ENCODE data around the gene TSNAX. TPM values are rescaled to one million over a fixed set of nuclear protein-coding genes. Genes with fewer than 3 reads are reported as not detected.

Gene TSNAX
- total and polyA plus RNA-seq, 9 donors: 19.9 to 43.0 (median 32.0) TPM

DNA sequence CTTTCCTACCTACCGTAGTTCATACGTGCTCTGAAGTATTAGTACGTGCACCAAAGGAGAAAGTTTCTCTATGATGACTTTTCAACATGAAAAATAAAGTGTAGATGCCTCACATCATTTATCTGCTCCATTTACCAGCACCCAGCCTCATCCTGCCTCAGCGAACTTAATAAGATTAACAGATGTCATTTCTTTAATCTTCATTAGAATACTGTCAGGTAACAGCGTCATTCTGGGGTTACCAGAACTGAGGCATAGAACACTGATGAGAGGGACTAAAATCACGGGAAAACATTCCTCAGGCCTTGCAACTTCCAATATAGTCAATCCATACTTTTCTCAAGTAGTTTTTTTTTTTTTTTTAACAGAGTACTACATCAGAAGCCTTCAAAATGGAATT, 54.9 kb downstream of the TSNAX start:
- no peaks in the 10 kb centered on the region for H3K9me3 ChIP-seq
- TF ChIP-seq, protein P1, sequence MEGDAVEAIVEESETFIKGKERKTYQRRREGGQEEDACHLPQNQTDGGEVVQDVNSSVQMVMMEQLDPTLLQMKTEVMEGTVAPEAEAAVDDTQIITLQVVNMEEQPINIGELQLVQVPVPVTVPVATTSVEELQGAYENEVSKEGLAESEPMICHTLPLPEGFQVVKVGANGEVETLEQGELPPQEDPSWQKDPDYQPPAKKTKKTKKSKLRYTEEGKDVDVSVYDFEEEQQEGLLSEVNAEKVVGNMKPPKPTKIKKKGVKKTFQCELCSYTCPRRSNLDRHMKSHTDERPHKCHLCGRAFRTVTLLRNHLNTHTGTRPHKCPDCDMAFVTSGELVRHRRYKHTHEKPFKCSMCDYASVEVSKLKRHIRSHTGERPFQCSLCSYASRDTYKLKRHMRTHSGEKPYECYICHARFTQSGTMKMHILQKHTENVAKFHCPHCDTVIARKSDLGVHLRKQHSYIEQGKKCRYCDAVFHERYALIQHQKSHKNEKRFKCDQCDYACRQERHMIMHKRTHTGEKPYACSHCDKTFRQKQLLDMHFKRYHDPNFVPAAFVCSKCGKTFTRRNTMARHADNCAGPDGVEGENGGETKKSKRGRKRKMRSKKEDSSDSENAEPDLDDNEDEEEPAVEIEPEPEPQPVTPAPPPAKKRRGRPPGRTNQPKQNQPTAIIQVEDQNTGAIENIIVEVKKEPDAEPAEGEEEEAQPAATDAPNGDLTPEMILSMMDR (IDR thresholded peaks at IDR 0.05): no peak
- no peak for TF ChIP-seq POLR2A (IDR thresholded peaks at IDR 0.05)
- TF ChIP-seq EP300 (IDR thresholded peaks at IDR 0.05): no peak
- DNase-seq: no peak
- H3K36me3 ChIP-seq: no peaks in the 10 kb centered on the region
- intact Hi-C loops (cut with DNase I): no loop called here
- no peaks in the 10 kb centered on the region for H3K4me1 ChIP-seq (ENCODE audit: insufficient read depth)
- WGBS, 3 donors: 93 to 94% (median 94%) methylated on average over 6 of the region's 6 CpGs
- H3K4me3 ChIP-seq: no peak overlapping the region
- H3K27ac ChIP-seq: no peak overlapping the region
- no peaks in the 10 kb centered on the region for H3K27me3 ChIP-seq

DNA sequence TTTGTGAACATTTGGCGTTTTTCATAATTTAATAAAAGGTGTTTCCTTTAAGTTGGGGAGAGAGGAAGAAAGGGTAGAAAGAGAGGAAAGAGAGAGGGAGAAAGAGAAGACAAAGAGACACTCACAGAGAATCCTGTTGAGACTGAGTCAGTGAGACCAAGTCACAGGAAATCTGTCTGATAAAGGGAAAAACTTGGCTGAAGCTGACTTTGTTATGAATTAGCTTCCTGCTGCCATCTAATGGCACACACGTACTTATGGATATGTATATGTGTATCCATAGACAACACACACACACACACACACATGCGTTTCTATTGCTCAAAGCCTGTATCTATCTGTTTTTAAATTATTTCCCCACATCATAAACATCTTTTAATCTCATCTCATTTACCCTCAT, 55.6 kb downstream of the TSNAX start:
- DNase-seq: no peak
- H3K4me1 ChIP-seq (ENCODE audit: insufficient read depth): no peaks in the 10 kb centered on the region
- H3K27me3 ChIP-seq: no peaks in the 10 kb centered on the region
- intact Hi-C loops (cut with DNase I): no loop called here
- TF ChIP-seq EP300 (IDR thresholded peaks at IDR 0.05) (no peak), POLR2A (IDR thresholded peaks at IDR 0.05) (no peak)
- TF ChIP-seq, protein P1 (IDR thresholded peaks at IDR 0.05): no peak
- H3K9me3 ChIP-seq: no peaks in the 10 kb centered on the region
- no peak overlapping the region for H3K27ac ChIP-seq
- H3K4me3 ChIP-seq: no peak overlapping the region
- WGBS, 3 donors: 47 to 55% (median 54%) methylated on average over 3 of the region's 3 CpGs
- no peaks in the 10 kb centered on the region for H3K36me3 ChIP-seq

DNA sequence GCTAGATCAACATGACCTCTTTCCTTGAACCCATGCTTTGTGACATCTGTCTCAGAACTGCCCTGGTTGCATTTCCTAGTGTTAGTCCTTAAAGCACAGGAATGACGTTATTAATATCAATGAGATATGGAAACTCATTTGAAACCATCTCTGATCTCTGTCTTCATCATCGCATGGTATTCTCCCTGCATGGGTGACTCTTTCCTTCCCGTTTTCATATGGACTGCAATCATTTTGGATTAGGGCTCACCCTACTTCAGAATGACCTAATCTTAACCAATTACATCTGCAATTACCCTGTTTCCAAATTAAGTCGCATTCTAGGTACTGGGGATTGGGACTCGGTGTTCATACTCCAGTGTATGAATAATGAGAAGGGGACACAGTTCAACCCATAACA, 56.5 kb downstream of the TSNAX start:
- intact Hi-C loops (cut with DNase I): loop anchor here in 1 of 4 donors (5.0 kb wide), 1 partner anchor 223 kb away; no protein-coding TSS in a partner anchor
- no peaks in the 10 kb centered on the region for H3K27me3 ChIP-seq
- H3K27ac ChIP-seq: no peak overlapping the region
- no peaks in the 10 kb centered on the region for H3K9me3 ChIP-seq
- WGBS, 3 donors: 71 to 75% (median 71%) methylated on average over 5 of the region's 5 CpGs
- no peak overlapping the region for H3K4me3 ChIP-seq
- no peaks in the 10 kb centered on the region for H3K4me1 ChIP-seq (ENCODE audit: insufficient read depth)
- H3K36me3 ChIP-seq: no peaks in the 10 kb centered on the region
- no peak for DNase-seq
- TF ChIP-seq EP300 (IDR thresholded peaks at IDR 0.05): no peak
- TF ChIP-seq POLR2A (IDR thresholded peaks at IDR 0.05): no peak
- TF ChIP-seq, protein P1 (IDR thresholded peaks at IDR 0.05): no peak

DNA sequence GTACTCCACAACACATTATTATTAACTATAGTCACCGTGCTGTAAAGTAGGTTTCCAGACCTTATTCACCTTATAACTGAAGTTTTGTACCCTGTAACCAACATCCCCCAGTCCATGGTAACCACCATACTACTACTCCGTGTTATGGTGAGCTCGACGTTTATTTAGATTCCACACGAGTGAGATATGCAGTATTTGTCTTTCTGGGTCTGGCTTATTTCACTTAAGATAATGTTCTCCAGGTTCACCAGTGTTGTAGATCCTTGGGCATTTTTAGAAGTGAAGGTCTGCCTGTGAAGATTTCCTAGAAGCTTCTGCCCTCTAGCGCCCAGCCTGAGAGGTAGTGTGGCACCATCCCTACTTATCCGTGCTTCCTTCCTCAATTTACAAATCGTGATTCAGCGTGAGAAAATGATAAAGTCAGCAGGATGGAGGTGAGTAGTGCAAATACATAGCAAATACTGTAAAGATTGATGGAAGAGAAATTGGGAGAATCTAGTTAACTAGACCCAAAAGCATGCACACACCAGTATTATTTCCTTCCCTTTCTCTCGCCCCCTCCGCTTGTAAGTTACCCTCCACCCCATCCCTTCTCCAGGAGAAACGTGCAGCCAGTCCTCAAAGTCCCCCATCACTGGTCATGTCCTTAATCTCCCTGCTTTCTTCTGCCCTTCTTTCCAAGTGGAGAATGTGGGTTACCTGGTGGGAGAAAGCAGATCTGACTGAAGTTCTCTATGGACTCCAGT, 62.2 kb downstream of the TSNAX start:
- intact Hi-C loops (cut with DNase I): loop anchor here in 1 of 4 donors (5.0 kb wide), 1 partner anchor 233 kb away; no protein-coding TSS in a partner anchor
- H3K36me3 ChIP-seq: no peaks in the 10 kb centered on the region

More for the DNA sequence above, 62.2 kb downstream of the TSNAX start:
- Histone ChIP-seq H3K4me1 (ENCODE audit: insufficient read depth) (peaks cover 1% of the 10 kb centered on the region), H3K9me3 (no peaks in the 10 kb centered on the region), H3K4me3 (no peak overlapping the region), H3K27me3 (no peaks in the 10 kb centered on the region), H3K27ac (no peak overlapping the region)
- DNase-seq: peak; percentile 21 to 61 (median 47)
- TF ChIP-seq POLR2A (IDR thresholded peaks at IDR 0.05) (no peak), EP300 (IDR thresholded peaks at IDR 0.05) (no peak)
- TF ChIP-seq, protein P1 (IDR thresholded peaks at IDR 0.05): peak; percentile 25 to 48 (median 26)
- WGBS, 3 donors: 17 to 23% (median 20%) methylated on average over 12 of the region's 12 CpGs
